Caco-2 (cell line): Measurements from ENCODE around the gene ACTN1. TPM values are rescaled to one million over a fixed set of nuclear protein-coding genes. Genes with fewer than 3 reads are reported as not detected.

Experiments used
- BruUV-seq: library from RNA; stranded (reverse); fragments of 400-500 nt; replicated peaks from 2 replicates; lab custom pipeline; 2021; lab: Mats Ljungman, UMichigan
- CTCF ChIA-PET: fragments of 300-600 bp; sonication (Branson Sonifier 250); formaldehyde crosslinking; loops from one replicate; lab custom pipeline; 2022; ENCODE audit warnings: antibody characterized with exemption; lab: Charles Lee
- POLR2A ChIA-PET: fragments of 300-600 bp; sonication (Branson Sonifier 250); formaldehyde crosslinking; loops from one replicate; lab custom pipeline; 2022; ENCODE audit warnings: antibody characterized with exemption; lab: Charles Lee
- DNase-seq, 2 experiments: peaks; one replicate each; pipeline versions ENCODE4 v3.0.0 to v3.0.0-alpha.2; 2020 to 2022
- H3K27me3 ChIP-seq: replicated peaks from 2 replicates; pipeline ENCODE4 v1.6.0; 2011; ENCODE audit warnings: low read length; ENCODE audit not compliant: control insufficient read depth, insufficient read depth
- H3K36me3 ChIP-seq: 2 replicates; pipeline ENCODE4 v1.5.1; 2011; ENCODE audit warnings: low read length; ENCODE audit not compliant: control insufficient read depth, insufficient read depth
- H3K4me1 ChIP-seq: fragments of 250-450 bp; sonication (Bioruptor Pico); 2 replicates; pipeline ENCODE4 v1.5.1; 2020; ENCODE audit warnings: mild to moderate bottlenecking
- H3K4me3 ChIP-seq: 2 replicates; pipeline ENCODE4 v1.5.1; 2011; ENCODE audit warnings: low read depth, mild to moderate bottlenecking, control low read depth, low read length
- H3K9me3 ChIP-seq: fragments of 250-450 bp; sonication (Bioruptor Pico); 2 replicates; pipeline ENCODE4 v1.5.1; 2020; ENCODE audit warnings: mild to moderate bottlenecking, moderate library complexity
- H3K27ac Mint-ChIP-seq: one replicate; pipeline ENCODE4 v1.8.0; 2022; ENCODE audit warnings: mixed read lengths; ENCODE audit not compliant: unreplicated experiment
- H3K27me3 Mint-ChIP-seq: one replicate; pipeline ENCODE4 v1.8.0; 2022; ENCODE audit warnings: mixed read lengths; ENCODE audit not compliant: insufficient read depth, unreplicated experiment
- H3K36me3 Mint-ChIP-seq: one replicate; pipeline ENCODE4 v1.8.0; 2022; ENCODE audit warnings: mild to moderate bottlenecking, mixed read lengths; ENCODE audit not compliant: insufficient read depth, unreplicated experiment
- H3K4me1 Mint-ChIP-seq: one replicate; pipeline ENCODE4 v1.8.0; 2022; ENCODE audit warnings: low read depth, mixed read lengths; ENCODE audit not compliant: unreplicated experiment
- H3K4me3 Mint-ChIP-seq: one replicate; pipeline ENCODE4 v1.8.0; 2022; ENCODE audit warnings: mild to moderate bottlenecking, moderate library complexity, mixed read lengths; ENCODE audit not compliant: unreplicated experiment
- H3K9me3 Mint-ChIP-seq: one replicate; pipeline ENCODE4 v1.8.0; 2022; ENCODE audit warnings: mixed read lengths; ENCODE audit not compliant: unreplicated experiment
- intact Hi-C: fragments of 100-400 bp; cut with micrococcal nuclease; formaldehyde crosslinking; loops from one replicate; pipeline ENCODE4 v1.10.0; 2022; ENCODE audit not compliant: unreplicated experiment
- total RNA-seq: library from RNA; stranded (reverse); gene quantifications from 2 replicates; pipeline ENCODE4 v1.2.3, GENCODE V29; 2022
- TF ChIP-seq, protein P1 (sequence below), 2 experiments: fragments of 200-600 bp in 1 of 2; IDR thresholded peaks; 1 replicate in 1 of 2; 2 replicates in 1 of 2; pipeline versions ENCODE4 v1.5.1 to v1.8.0; 2011 to 2022; ENCODE audit warnings: antibody characterized with exemption in 1 of 2, control low read depth in 1 of 2, inconsistent platforms in 1 of 2, low read depth in 1 of 2, low read length in 1 of 2, mild to moderate bottlenecking in 1 of 2, moderate library complexity in 1 of 2; ENCODE audit not compliant: insufficient read depth in 1 of 2, severe bottlenecking in 1 of 2, unreplicated experiment in 1 of 2

ACTN1 gene
- total RNA-seq, 1 experiment from 2014 or later: 170 TPM

DNA sequence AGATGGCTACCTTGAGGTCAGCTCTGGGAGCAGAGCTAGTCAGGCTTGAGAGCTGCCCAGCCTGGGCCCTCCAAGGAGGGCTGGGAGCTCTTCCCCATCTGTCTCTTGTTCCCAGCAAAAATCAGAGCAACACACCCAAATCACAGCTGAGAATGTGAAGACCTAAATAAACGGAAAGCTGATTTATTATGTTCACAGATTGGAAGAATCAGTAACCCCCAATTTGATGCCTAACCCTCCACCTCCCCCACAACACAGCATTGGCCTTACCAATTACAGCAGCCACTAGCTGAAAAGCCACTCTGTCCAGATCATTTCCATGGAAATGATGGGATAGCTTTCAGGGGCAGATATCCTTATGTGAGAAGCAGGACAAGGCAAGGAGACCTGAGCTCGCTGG lies 7.1 kb upstream of the ACTN1 start:
- Histone ChIP-seq H3K27me3 (no peaks in the 10 kb centered on the region), H3K4me1 (peaks cover 5% of the 10 kb centered on the region; the same call in 1 of the 2 replicates), H3K36me3 (no peaks in the 10 kb centered on the region), H3K9me3 (no peaks in the 10 kb centered on the region), H3K4me3 (no peak overlapping the region)
- no TSS peak for BruUV-seq
- no peak overlapping the region for H3K4me3 Mint-ChIP-seq
- no peak for DNase-seq
- POLR2A ChIA-PET: no interaction called here
- intact Hi-C loops: no loop called here
- H3K27ac Mint-ChIP-seq: no peak overlapping the region
- H3K36me3 Mint-ChIP-seq: no peaks in the 10 kb centered on the region
- CTCF ChIA-PET: interaction anchor here (0.6 kb wide), 1 partner anchor 59 kb away, joined by 3 read pairs; no protein-coding TSS in a partner anchor
- no peaks in the 10 kb centered on the region for H3K9me3 Mint-ChIP-seq
- TF ChIP-seq, protein P1, sequence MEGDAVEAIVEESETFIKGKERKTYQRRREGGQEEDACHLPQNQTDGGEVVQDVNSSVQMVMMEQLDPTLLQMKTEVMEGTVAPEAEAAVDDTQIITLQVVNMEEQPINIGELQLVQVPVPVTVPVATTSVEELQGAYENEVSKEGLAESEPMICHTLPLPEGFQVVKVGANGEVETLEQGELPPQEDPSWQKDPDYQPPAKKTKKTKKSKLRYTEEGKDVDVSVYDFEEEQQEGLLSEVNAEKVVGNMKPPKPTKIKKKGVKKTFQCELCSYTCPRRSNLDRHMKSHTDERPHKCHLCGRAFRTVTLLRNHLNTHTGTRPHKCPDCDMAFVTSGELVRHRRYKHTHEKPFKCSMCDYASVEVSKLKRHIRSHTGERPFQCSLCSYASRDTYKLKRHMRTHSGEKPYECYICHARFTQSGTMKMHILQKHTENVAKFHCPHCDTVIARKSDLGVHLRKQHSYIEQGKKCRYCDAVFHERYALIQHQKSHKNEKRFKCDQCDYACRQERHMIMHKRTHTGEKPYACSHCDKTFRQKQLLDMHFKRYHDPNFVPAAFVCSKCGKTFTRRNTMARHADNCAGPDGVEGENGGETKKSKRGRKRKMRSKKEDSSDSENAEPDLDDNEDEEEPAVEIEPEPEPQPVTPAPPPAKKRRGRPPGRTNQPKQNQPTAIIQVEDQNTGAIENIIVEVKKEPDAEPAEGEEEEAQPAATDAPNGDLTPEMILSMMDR (IDR thresholded peaks at IDR 0.05; ENCODE audit: insufficient read depth in 1 of 2, low read depth in 1 of 2, low read length in 1 of 2, severe bottlenecking in 1 of 2, unreplicated experiment in 1 of 2): no peak
- peaks cover 7% of the 10 kb centered on the region for H3K4me1 Mint-ChIP-seq
- H3K27me3 Mint-ChIP-seq: no peaks in the 10 kb centered on the region

DNA sequence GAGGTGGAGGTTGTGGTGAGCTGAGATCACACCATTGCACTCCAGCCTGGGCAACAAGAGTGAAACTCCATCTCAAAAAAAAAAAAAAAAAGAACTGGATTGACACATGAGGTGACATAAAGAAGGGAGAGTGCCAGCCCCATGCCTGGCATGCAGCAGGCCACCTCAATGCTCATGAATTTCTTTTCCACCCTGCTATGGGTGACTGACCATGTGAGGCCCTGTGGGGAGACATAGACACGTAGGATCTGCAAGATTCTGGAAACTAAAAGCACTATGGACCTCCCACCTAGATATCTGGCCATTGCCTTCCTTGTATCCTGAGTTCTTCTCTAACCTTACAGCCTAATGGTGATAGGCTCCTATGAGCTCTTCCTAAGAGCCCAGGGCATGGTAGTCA lies 5.6 kb upstream of the ACTN1 start:
- DNase-seq: no peak
- ChIA-PET CTCF (no interaction called here), POLR2A (no interaction called here)
- peaks cover 14% of the 10 kb centered on the region; the same call in 1 of the 2 replicates for H3K4me1 ChIP-seq
- intact Hi-C loops: no loop called here
- BruUV-seq: no TSS peak
- Mint-ChIP-seq H3K27ac (no peak overlapping the region), H3K27me3 (no peaks in the 10 kb centered on the region), H3K9me3 (no peaks in the 10 kb centered on the region), H3K4me3 (no peak overlapping the region), H3K4me1 (peaks cover 9% of the 10 kb centered on the region), H3K36me3 (no peaks in the 10 kb centered on the region)
- H3K4me3 ChIP-seq: no peak overlapping the region
- TF ChIP-seq, protein P1 (IDR thresholded peaks at IDR 0.05; ENCODE audit: insufficient read depth in 1 of 2, low read depth in 1 of 2, low read length in 1 of 2, severe bottlenecking in 1 of 2, unreplicated experiment in 1 of 2): no peak
- H3K27me3 ChIP-seq: no peaks in the 10 kb centered on the region
- H3K36me3 ChIP-seq: no peaks in the 10 kb centered on the region
- no peaks in the 10 kb centered on the region for H3K9me3 ChIP-seq

DNA sequence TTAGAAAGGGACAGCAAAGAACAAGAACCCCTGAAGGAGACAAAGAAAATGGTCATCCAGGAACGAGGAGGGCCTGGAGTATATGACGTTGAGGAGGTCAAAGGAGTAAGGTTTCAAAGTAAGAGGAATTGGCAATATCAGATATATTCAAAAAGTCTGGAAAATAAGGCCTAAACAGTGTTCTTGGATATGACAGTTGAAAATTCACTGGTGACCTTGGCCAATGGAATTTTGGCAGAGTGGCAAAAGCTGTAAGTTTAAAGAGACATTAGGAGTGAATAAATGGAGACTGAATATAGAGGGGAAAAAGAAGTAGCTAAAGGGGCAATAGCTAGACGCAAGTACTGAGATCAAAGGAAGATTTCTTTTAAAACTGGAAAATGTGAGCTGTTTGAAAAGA lies 4.1 kb upstream of the ACTN1 start:
- BruUV-seq: no TSS peak
- POLR2A ChIA-PET: no interaction called here
- DNase-seq: no peak
- peaks cover 9% of the 10 kb centered on the region for H3K4me1 Mint-ChIP-seq
- peak overlapping the region; percentile 23 for H3K27ac Mint-ChIP-seq
- no peaks in the 10 kb centered on the region for H3K27me3 ChIP-seq
- no peaks in the 10 kb centered on the region for H3K27me3 Mint-ChIP-seq
- no peak overlapping the region for H3K4me3 Mint-ChIP-seq
- no peaks in the 10 kb centered on the region for H3K9me3 ChIP-seq
- peaks cover 6% of the 10 kb centered on the region for H3K36me3 Mint-ChIP-seq
- CTCF ChIA-PET: interaction anchor here (1.1 kb wide), 1 partner anchor 72 kb away, joined by 3 read pairs; no protein-coding TSS in a partner anchor
- H3K9me3 Mint-ChIP-seq: no peaks in the 10 kb centered on the region
- intact Hi-C loops: no loop called here
- no peak overlapping the region for H3K4me3 ChIP-seq
- TF ChIP-seq, protein P1 (IDR thresholded peaks at IDR 0.05; ENCODE audit: insufficient read depth in 1 of 2, low read depth in 1 of 2, low read length in 1 of 2, severe bottlenecking in 1 of 2, unreplicated experiment in 1 of 2): no peak
- H3K4me1 ChIP-seq: peaks cover 14% of the 10 kb centered on the region; the same call in 1 of the 2 replicates
- H3K36me3 ChIP-seq: no peaks in the 10 kb centered on the region
